Dermis microvascular lymphatic vessel endothelial cell (primary cell): Measurements from ENCODE around the gene PAN2. TPM values are rescaled to one million over a fixed set of nuclear protein-coding genes. Genes with fewer than 3 reads are reported as not detected.
"Not testable (repeated sequence)": the region's sequence is repeated elsewhere in the genome, so short reads cannot be mapped to it uniquely, and the experiment has no call there.

Source experiments
- DNase-seq, 2 donors: peaks; one replicate each; pipeline versions ENCODE4 v3.0.0 to v3.0.0-alpha.2; 2010; ENCODE audit warnings: low read depth in 2 of 2
- total RNA-seq: library from RNA; depleted of rRNA; stranded (reverse); fragments of >200 nt; gene quantifications from 2 replicates; pipeline ENCODE4 v1.2.1, GENCODE V29; 2014

PAN2 gene
- 6.7 and 9.6 TPM in 2 replicates for total RNA-seq

- peak; percentile 93 to 99 for DNase-seq
Observed at GRCh38 chr12:56333679-56334489, at the start of gene PAN2. Gene PAN2, minus strand, starts transcription at chr12:56334000. Its CDS starts 906 bp downstream, at chr12:56333094.

- DNase-seq = no peak
Observed at GRCh38 chr12:56382611-56383010, 48.8 kb upstream of the PAN2 start.

GRCh38 chr12:56377989-56378316 is 44.2 kb upstream of the PAN2 start:
- no peak for DNase-seq

- DNase-seq = peak in 1 of 2 donors; percentile 33
Observed at GRCh38 chr12:56377310-56377988, 43.6 kb upstream of the PAN2 start.

GRCh38 chr12:56375598-56376434 is 42.0 kb upstream of the PAN2 start:
- no peak for DNase-seq

GRCh38 chr12:56374726-56375597 is 41.2 kb upstream of the PAN2 start:
- DNase-seq = peak; percentile 43 to 48

- DNase-seq = no peak
Observed at GRCh38 chr12:56373515-56373914, 39.7 kb upstream of the PAN2 start.

GRCh38 chr12:56366948-56367347 is 33.1 kb upstream of the PAN2 start:
- no peak for DNase-seq

- no peak for DNase-seq
Observed at GRCh38 chr12:56362130-56363059, 28.6 kb upstream of the PAN2 start, which contains the start of gene APOF. Gene APOF, minus strand, starts transcription at chr12:56362857. Its CDS starts 112 bp downstream, at chr12:56362745.

- DNase-seq = no peak
Observed at GRCh38 chr12:56361487-56362129, 27.8 kb upstream of the PAN2 start.

GRCh38 chr12:56359851-56360767 is 26.3 kb upstream of the PAN2 start, which contains the start of gene STAT2:
Gene STAT2, minus strand, starts transcription at chr12:56360107. Its CDS starts 3,536 bp downstream, at chr12:56356571.
- peak; percentile 94 to 99 for DNase-seq

- DNase-seq = no peak
Observed at GRCh38 chr12:56358836-56359532, 25.2 kb upstream of the PAN2 start.

- DNase-seq = no peak
Observed at GRCh38 chr12:56351325-56351724, 17.5 kb upstream of the PAN2 start.

GRCh38 chr12:56350662-56351061 is 16.9 kb upstream of the PAN2 start:
- no peak for DNase-seq

GRCh38 chr12:56348776-56349175 is 15.0 kb upstream of the PAN2 start:
- DNase-seq = no peak

GRCh38 chr12:56347255-56347654 is 13.5 kb upstream of the PAN2 start:
- not testable (repeated sequence) for DNase-seq

- DNase-seq = peak in 1 of 2 donors; percentile 26
Observed at GRCh38 chr12:56346675-56347074, 12.9 kb upstream of the PAN2 start.
